ENCODE results near the gene TSPAN33. TPM values are rescaled to one million over a fixed set of nuclear protein-coding genes. Genes with fewer than 3 reads are reported as not detected.

The TSPAN33 gene
- total and polyA plus RNA-seq, 2 of the 13 experiments (the other 11 are each of a cell fraction or from before 2014, with no cell fraction given), result 15.3 to 16.5 TPM

DNA sequence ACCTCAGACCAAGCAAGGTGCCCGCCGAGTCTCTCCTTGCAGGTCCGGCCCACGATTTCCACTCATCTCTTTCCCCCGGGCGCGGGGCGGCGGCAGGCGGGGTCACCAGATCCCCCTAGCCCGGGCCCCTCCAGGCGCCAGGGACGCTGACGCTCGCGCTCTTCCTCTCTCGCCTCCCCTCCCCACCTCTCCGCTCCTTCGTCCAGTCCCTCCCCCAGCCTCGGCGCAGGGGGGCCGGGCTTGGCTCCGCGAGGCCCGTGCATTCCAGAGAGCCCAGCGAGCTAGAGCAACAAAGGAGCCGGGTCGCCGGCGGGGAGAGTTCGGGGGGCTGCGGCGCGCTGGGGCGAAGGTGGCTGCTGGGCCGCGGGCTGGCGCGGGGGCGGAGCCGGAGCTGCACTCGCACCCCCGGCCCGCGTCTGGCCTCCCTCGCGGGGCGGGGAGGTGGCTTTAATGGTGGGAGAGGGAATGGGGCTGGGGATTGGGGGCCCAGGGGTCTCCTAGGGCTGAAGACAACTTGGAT lies 43.9 kb downstream of the TSPAN33 start, which contains the start of gene SMO (continued):
- no peak; the same call in 1 of the 2 replicates for TF ChIP-seq ZNF235 (CRISPR knock-in tag; IDR thresholded peaks at IDR 0.05; ENCODE audit: borderline replicate concordance)
- no peak for TF ChIP-seq PBX2 (CRISPR knock-in tag; IDR thresholded peaks at IDR 0.05)
- peak; percentile 27; the same call in 1 of the 2 replicates for TF ChIP-seq SRY (CRISPR knock-in tag; IDR thresholded peaks at IDR 0.05)
- TF ChIP-seq SYNCRIP (IDR thresholded peaks at IDR 0.05; ENCODE audit: insufficient read depth, low read depth, low read length), result no peak
- TF ChIP-seq PCBP1 (IDR thresholded peaks at IDR 0.05; ENCODE audit: borderline replicate concordance, low read depth, low read length), result no peak
- peak in 1 of 2 experiments; percentile 81; a peak in 3 of 4 replicates for TF ChIP-seq HMGXB4 (CRISPR knock-in tag; IDR thresholded peaks at IDR 0.05; ENCODE audit: borderline replicate concordance in 1 of 2, low read depth in 1 of 2)
- peak; percentile 64; the same call in 1 of the 2 replicates for TF ChIP-seq ZNF768 (CRISPR knock-in tag; IDR thresholded peaks at IDR 0.05)
- no peak for TF ChIP-seq ZNF225 (CRISPR knock-in tag; IDR thresholded peaks at IDR 0.05)
- no peak for TF ChIP-seq TCF12 (IDR thresholded peaks at IDR 0.05)
- no peak for TF ChIP-seq TCF12 (CRISPR knock-in tag; IDR thresholded peaks at IDR 0.05)
- no peak for TF ChIP-seq GLI4 (CRISPR knock-in tag; IDR thresholded peaks at IDR 0.05; ENCODE audit: borderline replicate concordance)
- TF ChIP-seq ZFY (CRISPR knock-in tag; IDR thresholded peaks at IDR 0.05), result peak; percentile 67
- peak; percentile 68 for TF ChIP-seq XRCC5 (optimal IDR thresholded peaks at IDR 0.05; ENCODE audit: low read length)
- no peak for TF ChIP-seq SNAPC4 (CRISPR knock-in tag; IDR thresholded peaks at IDR 0.05)
- TF ChIP-seq ELF1 (CRISPR knock-in tag; IDR thresholded peaks at IDR 0.05), result no peak
- no peak for TF ChIP-seq NR1H2 (CRISPR knock-in tag; IDR thresholded peaks at IDR 0.05; ENCODE audit: borderline replicate concordance, low read depth)
- TF ChIP-seq ZNF607 (CRISPR knock-in tag; IDR thresholded peaks at IDR 0.05; ENCODE audit: borderline replicate concordance), result 0 out of 2 replicates have a peak, but pooled peaks have one; percentile 17
- TF ChIP-seq KAT7 (CRISPR knock-in tag; IDR thresholded peaks at IDR 0.05; ENCODE audit: borderline replicate concordance), result peak; percentile 82; the same call in 1 of the 2 replicates
- TF ChIP-seq SRSF1 (optimal IDR thresholded peaks at IDR 0.05; ENCODE audit: low read depth, low read length), result peak; percentile 60
- no peak for TF ChIP-seq EEA1 (CRISPR knock-in tag; IDR thresholded peaks at IDR 0.05; ENCODE audit: borderline replicate concordance)
- TF ChIP-seq TCF7L2 (IDR thresholded peaks at IDR 0.05; ENCODE audit: low read depth, low read length), result no peak
- TF ChIP-seq, protein P1, sequence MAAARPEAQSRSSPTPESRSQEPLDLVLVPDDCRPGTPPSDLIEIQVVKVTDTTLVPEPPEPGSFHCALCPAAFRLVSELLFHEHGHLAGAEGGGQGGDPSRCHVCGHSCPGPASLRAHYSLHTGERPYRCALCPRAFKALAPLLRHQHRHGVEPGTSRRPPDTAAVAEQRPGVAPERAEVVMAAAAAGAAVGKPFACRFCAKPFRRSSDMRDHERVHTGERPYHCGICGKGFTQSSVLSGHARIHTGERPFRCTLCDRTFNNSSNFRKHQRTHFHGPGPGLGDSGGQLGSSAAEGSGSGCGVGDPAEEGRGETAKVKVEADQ (CRISPR knock-in tag; IDR thresholded peaks at IDR 0.05; ENCODE audit: borderline replicate concordance), result no peak

All from HepG2 (cell line).